BE2C (cell line): ENCODE measurements around the gene TUBG2. TPM values are rescaled to one million over a fixed set of nuclear protein-coding genes. Genes with fewer than 3 reads are reported as not detected.
"Not testable (repeated sequence)": the region's sequence is repeated elsewhere in the genome, so short reads cannot be mapped to it uniquely, and the experiment has no call there.

ENCODE experiments used
- DNase-seq: peaks from one replicate; pipeline ENCODE4 v3.0.0-alpha.2; 2020
- H3K27me3 ChIP-seq: fragments of 250-450 bp; sonication (Bioruptor Pico); 2 replicates; pipeline ENCODE4 v1.5.1; 2020; ENCODE audit warnings: mild to moderate bottlenecking
- H3K36me3 ChIP-seq: fragments of 250-450 bp; sonication (Bioruptor Pico); 2 replicates; pipeline ENCODE4 v1.5.1; 2020; ENCODE audit warnings: mild to moderate bottlenecking
- H3K4me1 ChIP-seq: fragments of 250-450 bp; sonication (Bioruptor Pico); 2 replicates; pipeline ENCODE4 v1.5.1; 2020
- H3K4me3 ChIP-seq: 2 replicates; pipeline ENCODE4 v1.5.1; 2011; ENCODE audit warnings: low read depth, low read length
- H3K9me3 ChIP-seq: fragments of 250-450 bp; sonication (Bioruptor Pico); 2 replicates; pipeline ENCODE4 v1.5.1; 2020
- CTCF ChIP-seq: IDR thresholded peaks from 2 replicates; pipeline ENCODE4 v1.5.1; 2012; ENCODE audit warnings: mild to moderate bottlenecking, low read depth, low read length
- polyA plus RNA-seq: library from polyadenylated mRNA; unstranded; fragments of >200 nt; gene quantifications from one replicate; pipeline ENCODE4 v1.2.1, GENCODE V29; 2012; ENCODE audit warnings: low read depth, missing spikeins; ENCODE audit not compliant: insufficient read length, insufficient read depth

Gene TUBG2
- 74.4 TPM for polyA plus RNA-seq

DNA sequence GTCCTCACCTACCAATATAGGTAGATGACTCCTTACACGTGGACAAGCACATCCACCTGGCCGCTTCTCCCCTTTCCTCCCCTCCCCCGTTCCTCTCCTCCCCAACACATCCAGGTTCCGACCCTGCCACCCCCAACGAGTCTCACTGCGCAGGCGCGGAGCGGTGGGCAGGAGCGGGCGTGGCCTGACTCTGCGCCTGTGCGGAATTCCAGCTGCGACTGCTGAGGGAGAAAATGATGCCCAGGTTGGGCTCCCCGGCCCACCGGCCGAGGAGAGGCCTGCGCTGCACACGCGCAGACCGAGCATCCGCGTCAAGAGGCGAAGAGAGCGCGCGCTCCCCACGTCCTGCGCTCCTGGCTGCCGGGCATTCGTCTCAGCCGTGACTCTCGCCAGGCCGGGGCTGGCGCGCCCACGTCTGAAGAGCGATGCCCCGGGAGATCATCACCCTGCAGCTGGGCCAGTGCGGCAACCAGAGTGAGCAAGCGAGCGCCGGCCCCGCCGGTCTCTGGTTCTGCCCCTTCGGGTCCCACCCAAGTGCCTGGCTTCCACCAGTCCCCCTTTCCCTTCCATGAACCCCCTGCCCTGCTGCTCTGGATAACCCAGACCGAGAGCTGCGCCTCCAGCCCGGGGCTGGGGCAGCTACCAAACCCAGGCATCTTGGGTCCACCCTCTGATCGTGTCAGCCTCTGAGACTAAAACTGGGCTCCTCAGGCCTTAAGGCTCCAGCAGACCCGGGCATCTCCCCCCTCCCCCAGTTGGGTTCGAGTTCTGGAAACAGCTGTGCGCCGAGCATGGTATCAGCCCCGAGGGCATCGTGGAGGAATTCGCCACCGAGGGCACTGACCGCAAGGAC lies at the start of gene TUBG2:
Gene TUBG2 (plus strand): TSS at position 206 of the 853 bp plus-strand sequence. CDS start 220 bp downstream, at position 426.
- Histone ChIP-seq H3K4me1 (peaks cover 13% of the 10 kb centered on the region), H3K36me3 (peaks cover 15% of the 10 kb centered on the region), H3K27me3 (no peaks in the 10 kb centered on the region), H3K4me3 (peak within 1 kb of the TSS; percentile 76), H3K9me3 (no peaks in the 10 kb centered on the region)
- no peak for TF ChIP-seq CTCF
- DNase-seq: peak; percentile 95

DNA sequence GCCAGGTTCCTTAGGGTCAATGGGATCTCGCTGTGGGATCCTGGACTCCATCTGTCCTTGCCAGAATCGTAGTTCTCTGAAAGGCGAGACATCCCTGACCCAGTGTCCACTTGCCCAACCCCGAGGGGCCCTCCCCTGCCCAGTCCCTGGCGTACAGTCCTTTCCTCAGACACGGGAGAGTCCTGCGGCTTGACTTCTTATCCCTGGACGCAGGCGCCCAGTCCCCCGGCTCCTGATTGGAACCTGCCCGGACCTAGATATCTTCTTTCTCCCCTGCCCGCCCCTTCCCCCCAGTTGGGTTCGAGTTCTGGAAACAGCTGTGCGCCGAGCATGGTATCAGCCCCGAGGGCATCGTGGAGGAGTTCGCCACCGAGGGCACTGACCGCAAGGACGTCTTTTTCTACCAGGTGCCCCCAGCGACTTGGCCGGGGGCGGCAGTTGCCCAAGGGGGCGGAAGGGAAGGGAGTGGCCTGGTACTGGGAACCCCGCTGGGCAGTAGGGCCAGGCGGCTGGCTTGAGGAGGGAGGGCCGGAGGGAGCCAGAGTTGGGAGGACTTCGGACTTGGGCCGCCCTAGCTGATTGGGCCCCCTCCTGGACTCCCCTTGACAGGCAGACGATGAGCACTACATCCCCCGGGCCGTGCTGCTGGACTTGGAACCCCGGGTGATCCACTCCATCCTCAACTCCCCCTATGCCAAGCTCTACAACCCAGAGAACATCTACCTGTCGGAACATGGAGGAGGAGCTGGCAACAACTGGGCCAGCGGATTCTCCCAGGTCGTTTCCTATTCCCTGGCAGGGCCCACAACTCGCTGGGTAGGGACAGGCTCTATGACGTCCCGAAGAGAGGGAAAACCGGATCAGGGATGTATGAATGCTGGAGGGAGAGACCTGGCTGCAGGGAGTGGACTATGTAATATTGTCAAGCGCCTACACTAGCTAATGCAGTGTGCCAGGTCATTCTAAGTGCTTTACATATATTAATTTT lies 49.0 kb upstream of the TUBG2 start:
- H3K9me3 ChIP-seq, H3K27me3 ChIP-seq, H3K4me1 ChIP-seq: not testable (repeated sequence)
- peak; percentile 36 for DNase-seq
- peaks cover 36% of the 10 kb centered on the region for H3K36me3 ChIP-seq
- peak overlapping the region; percentile 96 for H3K4me3 ChIP-seq

DNA sequence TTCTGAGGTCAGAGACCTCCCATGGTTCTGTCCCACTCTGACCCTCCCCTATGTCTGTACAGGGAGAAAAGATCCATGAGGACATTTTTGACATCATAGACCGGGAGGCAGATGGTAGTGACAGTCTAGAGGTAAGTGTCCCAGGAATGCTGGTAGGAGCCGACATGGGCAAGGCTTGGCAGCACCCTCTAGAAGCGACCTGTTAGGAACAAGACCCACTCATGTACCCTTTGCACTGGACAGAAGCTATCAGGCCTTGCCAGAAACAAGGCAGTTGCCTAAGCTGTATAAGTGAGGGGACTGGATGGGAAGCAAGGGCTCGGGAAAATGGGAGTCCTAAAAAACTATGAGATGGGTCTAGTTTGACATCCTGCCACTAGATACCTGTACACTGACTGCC lies 47.1 kb upstream of the TUBG2 start:
- TF ChIP-seq CTCF: no peak
- no peak for DNase-seq
- peaks cover 41% of the 10 kb centered on the region for H3K36me3 ChIP-seq
- no peaks in the 10 kb centered on the region for H3K9me3 ChIP-seq
- H3K27me3 ChIP-seq: no peaks in the 10 kb centered on the region
- H3K4me3 ChIP-seq: no peak overlapping the region
- no peaks in the 10 kb centered on the region for H3K4me1 ChIP-seq

GRCh38 chr17:42613699-42614295 lies 45.3 kb upstream of the TUBG2 start:
- peaks cover 41% of the 10 kb centered on the region for H3K36me3 ChIP-seq
- no peak for TF ChIP-seq CTCF
- DNase-seq: no peak
- H3K9me3 ChIP-seq: no peaks in the 10 kb centered on the region
- H3K27me3 ChIP-seq: no peaks in the 10 kb centered on the region
- H3K4me3 ChIP-seq: no peak overlapping the region
- H3K4me1 ChIP-seq: peaks cover 7% of the 10 kb centered on the region

GRCh38 chr17:42617956-42618431 lies 41.1 kb upstream of the TUBG2 start:
- H3K36me3 ChIP-seq: peaks cover 23% of the 10 kb centered on the region
- peak; percentile 56 for DNase-seq
- peaks cover 11% of the 10 kb centered on the region for H3K4me1 ChIP-seq
- no peak overlapping the region for H3K4me3 ChIP-seq
- H3K9me3 ChIP-seq: no peaks in the 10 kb centered on the region
- no peaks in the 10 kb centered on the region for H3K27me3 ChIP-seq
- no peak for TF ChIP-seq CTCF
